Bronchial epithelial cell (primary cell): Measurements from ENCODE around the gene GLRX5. TPM values are rescaled to one million over a fixed set of nuclear protein-coding genes. Genes with fewer than 3 reads are reported as not detected.
A peak's percentile ranks its signal among the peaks of the same experiment; 100 is the strongest.

Source experiments
- DNase-seq: peaks from one replicate; pipeline ENCODE4 v3.0.0-alpha.2; 2010; ENCODE audit warnings: low read depth
- FAIRE-seq: peaks from 2 replicates; lab custom pipeline; 2011; peaks lifted over from hg19 to GRCh38; lab: Jason Lieb, UNC
- H3K27me3 ChIP-seq: 2 replicates; pipeline ENCODE4 v1.5.1; 2011; ENCODE audit warnings: low read length; ENCODE audit not compliant: control insufficient read depth, insufficient read depth
- H3K36me3 ChIP-seq: 2 replicates; pipeline ENCODE4 v1.5.1; 2011; ENCODE audit warnings: low read length; ENCODE audit not compliant: control insufficient read depth, insufficient read depth
- H3K4me3 ChIP-seq: 2 replicates; pipeline ENCODE4 v1.5.1; 2011; ENCODE audit warnings: mild to moderate bottlenecking, low read depth, low read length, control low read depth
- total RNA-seq: library from RNA; depleted of rRNA; stranded (reverse); fragments of >200 nt; gene quantifications from 2 replicates; pipeline ENCODE4 v1.2.1, GENCODE V29; 2014
- TF ChIP-seq, protein P1 (sequence below): IDR thresholded peaks from 2 replicates; pipeline ENCODE4 v1.5.1; 2011; ENCODE audit warnings: mild to moderate bottlenecking, moderate library complexity, low read length, control low read depth, inconsistent platforms; ENCODE audit not compliant: insufficient read depth, severe bottlenecking

The GLRX5 gene
- total RNA-seq, 1 donor from 2014 or later = 74.8 TPM

DNA sequence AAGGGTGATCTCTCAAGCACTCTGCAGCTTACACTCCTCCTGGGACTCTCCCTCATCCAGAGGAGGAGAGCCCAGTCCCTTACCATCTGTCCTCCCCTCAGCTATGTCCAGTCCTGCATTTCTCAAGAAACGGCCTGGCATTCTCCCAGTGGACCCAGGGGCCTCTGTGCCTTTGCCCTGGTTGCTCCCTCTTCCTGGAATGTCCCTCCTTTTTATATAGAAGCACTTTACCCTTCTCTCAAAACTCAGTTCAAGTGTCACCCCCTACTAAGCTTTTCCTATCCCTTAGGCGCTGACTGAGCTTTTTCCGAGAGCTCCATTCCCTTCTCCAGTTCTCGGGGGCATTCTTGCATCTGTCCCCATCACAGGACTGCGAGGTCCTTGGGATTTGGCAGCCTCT, 8.9 kb upstream of the GLRX5 start:
- DNase-seq (no peak), FAIRE-seq (no peak)
- Histone ChIP-seq H3K27me3 (no peaks in the 10 kb centered on the region), H3K36me3 (no peaks in the 10 kb centered on the region), H3K4me3 (no peak overlapping the region)
- TF ChIP-seq, protein P1, sequence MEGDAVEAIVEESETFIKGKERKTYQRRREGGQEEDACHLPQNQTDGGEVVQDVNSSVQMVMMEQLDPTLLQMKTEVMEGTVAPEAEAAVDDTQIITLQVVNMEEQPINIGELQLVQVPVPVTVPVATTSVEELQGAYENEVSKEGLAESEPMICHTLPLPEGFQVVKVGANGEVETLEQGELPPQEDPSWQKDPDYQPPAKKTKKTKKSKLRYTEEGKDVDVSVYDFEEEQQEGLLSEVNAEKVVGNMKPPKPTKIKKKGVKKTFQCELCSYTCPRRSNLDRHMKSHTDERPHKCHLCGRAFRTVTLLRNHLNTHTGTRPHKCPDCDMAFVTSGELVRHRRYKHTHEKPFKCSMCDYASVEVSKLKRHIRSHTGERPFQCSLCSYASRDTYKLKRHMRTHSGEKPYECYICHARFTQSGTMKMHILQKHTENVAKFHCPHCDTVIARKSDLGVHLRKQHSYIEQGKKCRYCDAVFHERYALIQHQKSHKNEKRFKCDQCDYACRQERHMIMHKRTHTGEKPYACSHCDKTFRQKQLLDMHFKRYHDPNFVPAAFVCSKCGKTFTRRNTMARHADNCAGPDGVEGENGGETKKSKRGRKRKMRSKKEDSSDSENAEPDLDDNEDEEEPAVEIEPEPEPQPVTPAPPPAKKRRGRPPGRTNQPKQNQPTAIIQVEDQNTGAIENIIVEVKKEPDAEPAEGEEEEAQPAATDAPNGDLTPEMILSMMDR = no peak

DNA sequence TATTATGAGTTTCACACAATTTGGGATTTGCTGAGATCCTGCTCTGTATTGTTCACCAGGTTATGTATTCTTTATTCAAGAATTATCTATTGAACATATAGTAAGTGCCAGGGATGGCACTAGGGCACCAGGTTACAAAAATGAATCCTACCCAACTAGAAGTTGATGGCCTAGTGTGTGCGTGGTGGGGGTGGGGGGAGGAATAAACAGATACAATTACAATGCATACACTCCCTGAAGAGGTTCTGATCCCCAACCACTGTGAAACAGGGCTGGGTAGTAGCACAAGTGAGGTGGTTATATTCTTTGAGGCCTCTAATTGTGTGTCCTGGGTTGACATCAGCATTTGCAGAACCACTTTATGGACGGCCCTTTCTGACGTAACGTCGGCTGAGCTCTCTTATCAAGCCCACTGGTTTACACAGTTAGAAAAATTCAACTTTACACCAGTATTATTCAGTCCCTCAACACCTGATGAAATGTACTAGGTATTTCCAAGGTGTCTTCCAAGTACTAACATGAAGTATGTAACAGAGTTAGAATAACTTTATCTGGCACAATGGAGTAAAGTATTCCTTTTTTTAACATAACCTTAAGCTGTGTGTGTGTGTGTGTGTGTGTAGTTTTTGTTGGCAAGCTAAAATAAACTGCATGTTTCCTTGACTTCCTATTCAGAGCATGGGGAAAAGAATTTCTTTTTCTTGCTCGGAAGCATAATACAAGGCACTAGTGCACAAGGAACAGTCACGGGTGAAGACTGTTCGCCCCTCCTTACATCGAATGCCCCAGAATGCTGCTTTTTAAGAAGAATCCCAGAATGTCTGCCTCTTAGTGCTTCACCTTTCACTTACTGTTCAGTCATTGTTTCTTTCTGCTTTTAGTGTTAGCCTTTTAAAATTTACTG, 8.1 kb upstream of the GLRX5 start:
- TF ChIP-seq, protein P1 = no peak
- H3K36me3 ChIP-seq = no peaks in the 10 kb centered on the region
- H3K27me3 ChIP-seq = no peaks in the 10 kb centered on the region
- no peak for FAIRE-seq
- no peak overlapping the region for H3K4me3 ChIP-seq
- DNase-seq = no peak

DNA sequence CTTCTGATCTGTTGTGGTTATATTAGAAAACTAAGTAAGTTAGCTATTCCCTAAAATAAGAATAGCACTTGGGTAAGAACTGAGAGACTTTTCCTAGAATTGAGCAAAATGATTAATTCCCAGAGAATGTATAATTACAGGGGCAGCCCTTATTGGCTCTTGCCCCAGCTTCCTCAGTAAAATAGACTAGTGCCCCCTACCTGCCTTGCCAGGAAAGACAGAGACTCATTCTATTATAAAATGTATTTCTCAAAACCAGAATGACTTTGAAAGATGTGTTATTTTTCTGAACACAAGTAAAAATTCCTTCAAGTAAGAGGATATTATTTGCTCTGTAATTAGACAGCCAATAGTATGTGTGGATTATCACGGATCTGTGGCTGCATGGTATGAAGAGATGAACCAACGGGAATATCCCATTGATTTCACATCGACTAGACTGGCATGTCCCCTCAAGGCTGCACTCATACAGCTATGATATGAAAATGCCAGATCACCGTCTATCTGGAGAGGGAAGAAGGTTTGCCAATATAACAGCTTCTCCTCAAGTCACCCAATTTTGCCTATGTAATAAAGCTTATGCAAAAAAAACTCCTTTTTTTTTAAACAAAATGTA, 7.4 kb upstream of the GLRX5 start:
- TF ChIP-seq, protein P1 = peak; percentile 48
- no peak for FAIRE-seq

DNA sequence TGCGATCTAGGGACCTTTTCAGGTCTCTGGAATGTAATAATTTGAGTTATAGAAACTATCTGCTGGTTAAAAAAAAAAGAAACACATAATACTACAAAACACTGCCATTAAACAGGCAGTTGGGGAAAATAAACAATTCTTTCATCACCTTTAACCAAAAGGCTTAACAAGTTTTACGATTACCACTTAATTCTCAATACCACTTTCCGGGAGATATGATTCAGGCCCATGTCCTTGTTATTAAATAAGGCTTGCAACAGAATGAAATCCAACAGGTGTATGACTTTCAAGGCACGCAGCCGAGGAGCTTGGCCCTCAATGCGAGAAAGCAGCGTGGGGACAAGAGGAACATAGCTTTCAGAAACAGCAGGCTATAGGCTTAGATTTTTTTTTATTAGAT, 5.6 kb upstream of the GLRX5 start:
- TF ChIP-seq, protein P1 = no peak
- H3K4me3 ChIP-seq = no peak overlapping the region
- DNase-seq (no peak), FAIRE-seq (no peak)
- H3K27me3 ChIP-seq = no peaks in the 10 kb centered on the region
- H3K36me3 ChIP-seq = no peaks in the 10 kb centered on the region

More for the DNA sequence above, 7.4 kb upstream of the GLRX5 start:
- no peak overlapping the region for H3K4me3 ChIP-seq
- peak; percentile 54 for DNase-seq
- H3K27me3 ChIP-seq = no peaks in the 10 kb centered on the region
- H3K36me3 ChIP-seq = no peaks in the 10 kb centered on the region

DNA sequence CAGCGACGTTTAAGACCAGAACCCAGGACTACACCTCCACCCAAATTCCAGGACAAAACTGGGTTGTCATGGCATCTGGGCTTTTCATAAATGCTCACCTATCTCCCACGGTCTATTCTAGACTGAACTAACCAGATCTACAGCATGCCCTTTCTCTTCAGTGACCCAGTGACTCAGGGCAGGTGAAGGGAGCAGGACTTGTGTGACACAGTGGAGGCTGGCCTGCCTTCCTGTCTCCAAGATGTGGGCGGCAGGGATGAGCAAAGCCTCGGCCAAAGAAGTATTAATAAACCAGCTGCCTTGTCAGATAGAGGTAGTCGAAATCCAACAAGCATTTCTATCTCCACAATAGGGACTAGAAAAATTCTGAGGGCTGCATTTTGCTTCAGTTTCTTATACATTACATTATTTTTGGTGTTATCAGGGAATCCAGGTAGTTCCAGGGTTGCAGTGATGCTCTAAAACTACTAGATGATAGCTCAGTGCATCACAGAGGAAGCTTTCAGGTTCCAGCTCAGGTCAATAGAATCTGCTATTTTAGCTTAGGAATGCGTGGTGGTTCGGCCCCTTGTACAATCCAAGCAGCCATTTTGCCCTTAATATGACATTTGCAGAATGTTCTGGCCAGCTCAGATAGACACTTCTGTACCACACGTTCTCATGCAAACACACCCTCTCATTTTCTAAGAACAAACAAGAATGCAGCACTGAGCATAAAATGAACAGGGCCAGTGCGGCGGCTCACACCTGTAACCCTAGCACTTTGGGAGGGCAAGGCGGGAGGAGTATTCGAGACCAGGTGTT, 4.2 kb upstream of the GLRX5 start:
- FAIRE-seq = no peak
- DNase-seq = peak; percentile 66
- Histone ChIP-seq H3K4me3 (no peak overlapping the region), H3K27me3 (no peaks in the 10 kb centered on the region), H3K36me3 (no peaks in the 10 kb centered on the region)
- TF ChIP-seq, protein P1 = no peak
